GM23338 (cell line): ENCODE measurements around the gene GPRASP3. TPM values are rescaled to one million over a fixed set of nuclear protein-coding genes. Genes with fewer than 3 reads are reported as not detected.

Experiments
- ATAC-seq: fragments of 200-7000 bp; cut with Tn5 transposase; 3 replicates; pipeline ENCODE4 v1.9.1; 2020
- DNase-seq: peaks from one replicate; pipeline ENCODE4 v3.0.0-alpha.2; 2015; ENCODE audit warnings: low spot score
- H2AFZ ChIP-seq: fragments of 200-600 bp; sonication (generic); 2 replicates; pipeline ENCODE4 v1.8.0; 2016; ENCODE audit warnings: antibody characterized with exemption, mild to moderate bottlenecking, moderate library complexity
- H3F3A ChIP-seq: fragments of 200-600 bp; sonication (generic); replicated peaks from 2 replicates; pipeline ENCODE4 v1.8.0; 2017; ENCODE audit warnings: antibody characterized with exemption, mixed run types, low read depth
- H3K27ac ChIP-seq: fragments of 200-600 bp; sonication (generic); 2 replicates; pipeline ENCODE4 v1.6.1; 2016; ENCODE audit warnings: low read depth
- H3K27me3 ChIP-seq: fragments of 200-600 bp; sonication (generic); 2 replicates; pipeline ENCODE4 v1.8.0; 2016; ENCODE audit warnings: mild to moderate bottlenecking, mixed run types, moderate library complexity; ENCODE audit not compliant: insufficient read depth
- H3K36me3 ChIP-seq: fragments of 200-600 bp; sonication (generic); 2 replicates; pipeline ENCODE4 v1.8.0; 2016; ENCODE audit warnings: mild to moderate bottlenecking; ENCODE audit not compliant: insufficient read depth
- H3K4me1 ChIP-seq: fragments of 200-600 bp; sonication (generic); 2 replicates; pipeline ENCODE4 v1.8.0; 2016; ENCODE audit warnings: mild to moderate bottlenecking, moderate library complexity; ENCODE audit not compliant: insufficient read depth
- H3K4me2 ChIP-seq: fragments of 200-600 bp; sonication (generic); 2 replicates; pipeline ENCODE4 v1.7.1; 2017; ENCODE audit warnings: mixed run types
- H3K4me3 ChIP-seq: fragments of 200-600 bp; sonication (generic); 2 replicates; pipeline ENCODE4 v1.6.1; 2016; ENCODE audit warnings: mixed run types
- H3K79me2 ChIP-seq: fragments of 200-600 bp; sonication (generic); replicated peaks from 2 replicates; pipeline ENCODE4 v1.8.0; 2017; ENCODE audit warnings: mild to moderate bottlenecking; ENCODE audit not compliant: insufficient read depth
- H3K9me2 ChIP-seq: fragments of 200-600 bp; sonication (generic); 2 replicates; pipeline ENCODE4 v1.8.0; 2017; ENCODE audit not compliant: insufficient read depth
- H4K20me1 ChIP-seq: fragments of 200-600 bp; sonication (generic); replicated peaks from 2 replicates; pipeline ENCODE4 v1.8.0; 2017; ENCODE audit warnings: mild to moderate bottlenecking; ENCODE audit not compliant: insufficient read depth
- H3K27ac Mint-ChIP-seq: 2 replicates; pipeline ENCODE4 v1.8.0; 2020; ENCODE audit warnings: inconsistent platforms, mild to moderate bottlenecking, moderate library complexity, mixed read lengths
- H3K27me3 Mint-ChIP-seq: 3 replicates; pipeline ENCODE4 v1.8.0; 2022; ENCODE audit warnings: low read depth, mild to moderate bottlenecking, moderate library complexity, mixed read lengths, inconsistent platforms; ENCODE audit not compliant: insufficient read depth, poor library complexity
- H3K36me3 Mint-ChIP-seq: 3 replicates; pipeline ENCODE4 v1.8.0; 2021; ENCODE audit warnings: low read depth, mild to moderate bottlenecking, inconsistent platforms, moderate library complexity, mixed read lengths
- H3K4me1 Mint-ChIP-seq: 3 replicates; pipeline ENCODE4 v1.8.0; 2020; ENCODE audit warnings: mild to moderate bottlenecking, inconsistent platforms, mixed read lengths
- H3K4me3 Mint-ChIP-seq: 3 replicates; pipeline ENCODE4 v1.8.0; 2021; ENCODE audit warnings: moderate library complexity, mild to moderate bottlenecking, inconsistent platforms, mixed read lengths
- H3K9me3 Mint-ChIP-seq: 3 replicates; pipeline ENCODE4 v1.8.0; 2020; ENCODE audit warnings: moderate library complexity, mild to moderate bottlenecking, inconsistent platforms, mixed read lengths
- CREB1 ChIP-seq: fragments of 250-450 bp; sonication (Bioruptor Pico); IDR thresholded peaks from 2 replicates; pipeline ENCODE4 v1.5.0; 2020; ENCODE audit warnings: low read depth, mild to moderate bottlenecking, moderate library complexity
- EZH2 ChIP-seq: fragments of 200-600 bp; sonication (generic); IDR thresholded peaks from one replicate; pipeline ENCODE4 v1.8.0; 2017; ENCODE audit warnings: antibody characterized with exemption, mild to moderate bottlenecking, low read depth; ENCODE audit not compliant: unreplicated experiment
- EZH2phosphoT487 ChIP-seq: fragments of 200-600 bp; sonication (generic); IDR thresholded peaks from one replicate; pipeline ENCODE4 v1.8.1; 2018; ENCODE audit warnings: antibody characterized with exemption; ENCODE audit not compliant: unreplicated experiment
- JUNB ChIP-seq: IDR thresholded peaks from one replicate; pipeline ENCODE4 v1.6.1; 2016; ENCODE audit warnings: antibody characterized with exemption; ENCODE audit not compliant: unreplicated experiment
- NANOG ChIP-seq: IDR thresholded peaks from 2 replicates; pipeline ENCODE4 v1.6.1; 2016; ENCODE audit warnings: antibody characterized with exemption, borderline replicate concordance
- POLR2AphosphoS5 ChIP-seq: IDR thresholded peaks from 2 replicates; pipeline ENCODE4 v1.6.1; 2016; ENCODE audit warnings: antibody characterized with exemption, low read depth
- STAT1 ChIP-seq: IDR thresholded peaks from one replicate; pipeline ENCODE4 v1.6.1; 2016; ENCODE audit warnings: antibody characterized with exemption; ENCODE audit not compliant: unreplicated experiment
- ZNF114 ChIP-seq: fragments of 250-450 bp; sonication (Bioruptor Pico); IDR thresholded peaks from 2 replicates; pipeline ENCODE4 v1.5.0; 2020; ENCODE audit warnings: mild to moderate bottlenecking, moderate library complexity
- ZNF331 ChIP-seq: fragments of 250-450 bp; sonication (Bioruptor Pico); IDR thresholded peaks from 2 replicates; pipeline ENCODE4 v1.5.0; 2020; ENCODE audit warnings: low read depth, mild to moderate bottlenecking, moderate library complexity
- polyA plus RNA-seq: library from polyadenylated mRNA; unstranded; fragments of >200 nt; fragmentation: Nextera tagmentation; extraction: Ambion mirVana; gene quantifications from 2 replicates; pipeline ENCODE4 v1.2.1, GENCODE V29; 2016
- total RNA-seq: library from RNA; depleted of rRNA; stranded (reverse); fragments of >200 nt; shearing (Covaris generic); gene quantifications from 2 replicates; pipeline ENCODE4 v1.2.3, GENCODE V29; 2014
- TF ChIP-seq, protein P1 (sequence below): IDR thresholded peaks from 2 replicates; pipeline ENCODE4 v1.6.1; 2016; ENCODE audit warnings: antibody characterized with exemption
- TF ChIP-seq, protein P2 (sequence below), 2 experiments: fragments of 200-600 bp in 1 of 2; sonication (generic) in 1 of 2; conservative IDR thresholded peaks; 2 replicates each; pipeline versions ENCODE4 v1.5.1 to v1.6.1; 2016 to 2017; ENCODE audit warnings: antibody characterized with exemption in 2 of 2, low read depth in 2 of 2, mild to moderate bottlenecking in 2 of 2, moderate library complexity in 1 of 2
- TF ChIP-seq, protein P3 (sequence below): fragments of 250-450 bp; sonication (Bioruptor Pico); IDR thresholded peaks from 2 replicates; pipeline ENCODE4 v1.5.0; 2020; ENCODE audit warnings: mild to moderate bottlenecking, moderate library complexity
- TF ChIP-seq, protein P4 (sequence below): IDR thresholded peaks from one replicate; pipeline ENCODE4 v1.6.1; 2018; ENCODE audit warnings: antibody characterized with exemption; ENCODE audit not compliant: unreplicated experiment

The GPRASP3 gene
- total and polyA plus RNA-seq, 2 experiments from 2014 or later: 7.9 to 18.2 TPM

DNA sequence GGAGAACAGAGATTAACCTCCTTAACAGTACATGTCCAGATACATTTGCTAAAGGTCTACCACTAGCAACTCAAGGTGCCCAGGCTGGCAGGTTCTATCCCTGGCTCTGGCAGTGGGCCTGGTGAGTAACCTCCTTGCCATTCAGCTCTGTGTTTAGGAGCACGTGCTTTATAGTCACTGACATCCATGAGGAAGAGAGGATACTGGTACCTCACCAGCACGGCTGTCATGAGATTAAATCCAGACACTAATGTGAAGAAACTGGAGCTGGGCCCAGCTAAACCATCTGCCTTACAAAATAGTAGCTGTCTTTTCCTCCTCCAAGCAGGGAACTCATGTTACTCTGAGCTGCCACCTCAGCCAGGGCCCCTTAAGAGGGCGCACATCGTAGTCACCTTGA is 45.3 kb downstream of the GPRASP3 start:
- Mint-ChIP-seq H3K27me3 (peaks cover 4% of the 10 kb centered on the region), H3K27ac (no peak overlapping the region), H3K36me3 (no peaks in the 10 kb centered on the region), H3K9me3 (no peaks in the 10 kb centered on the region), H3K4me3 (no peak overlapping the region), H3K4me1 (peaks cover 4% of the 10 kb centered on the region; the same call in 1 of the 3 replicates)
- ATAC-seq: no peak
- H3K79me2 ChIP-seq: peaks cover 15% of the 10 kb centered on the region
- no peaks in the 10 kb centered on the region for H3K9me2 ChIP-seq
- H3K27me3 ChIP-seq: no peaks in the 10 kb centered on the region
- H4K20me1 ChIP-seq: no peaks in the 10 kb centered on the region
- no peaks in the 10 kb centered on the region for H3F3A ChIP-seq
- no peak overlapping the region for H3K4me2 ChIP-seq
- no peak overlapping the region for H3K27ac ChIP-seq
- no peak overlapping the region for H2AFZ ChIP-seq
- H3K36me3 ChIP-seq: no peaks in the 10 kb centered on the region
- no peak for DNase-seq
- no peak overlapping the region for H3K4me3 ChIP-seq
- no peaks in the 10 kb centered on the region; the same call in 1 of the 2 replicates for H3K4me1 ChIP-seq
- TF ChIP-seq, protein P1, sequence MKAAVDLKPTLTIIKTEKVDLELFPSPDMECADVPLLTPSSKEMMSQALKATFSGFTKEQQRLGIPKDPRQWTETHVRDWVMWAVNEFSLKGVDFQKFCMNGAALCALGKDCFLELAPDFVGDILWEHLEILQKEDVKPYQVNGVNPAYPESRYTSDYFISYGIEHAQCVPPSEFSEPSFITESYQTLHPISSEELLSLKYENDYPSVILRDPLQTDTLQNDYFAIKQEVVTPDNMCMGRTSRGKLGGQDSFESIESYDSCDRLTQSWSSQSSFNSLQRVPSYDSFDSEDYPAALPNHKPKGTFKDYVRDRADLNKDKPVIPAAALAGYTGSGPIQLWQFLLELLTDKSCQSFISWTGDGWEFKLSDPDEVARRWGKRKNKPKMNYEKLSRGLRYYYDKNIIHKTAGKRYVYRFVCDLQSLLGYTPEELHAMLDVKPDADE: no peak
- no peak for TF ChIP-seq EZH2phosphoT487
- TF ChIP-seq, protein P2, sequence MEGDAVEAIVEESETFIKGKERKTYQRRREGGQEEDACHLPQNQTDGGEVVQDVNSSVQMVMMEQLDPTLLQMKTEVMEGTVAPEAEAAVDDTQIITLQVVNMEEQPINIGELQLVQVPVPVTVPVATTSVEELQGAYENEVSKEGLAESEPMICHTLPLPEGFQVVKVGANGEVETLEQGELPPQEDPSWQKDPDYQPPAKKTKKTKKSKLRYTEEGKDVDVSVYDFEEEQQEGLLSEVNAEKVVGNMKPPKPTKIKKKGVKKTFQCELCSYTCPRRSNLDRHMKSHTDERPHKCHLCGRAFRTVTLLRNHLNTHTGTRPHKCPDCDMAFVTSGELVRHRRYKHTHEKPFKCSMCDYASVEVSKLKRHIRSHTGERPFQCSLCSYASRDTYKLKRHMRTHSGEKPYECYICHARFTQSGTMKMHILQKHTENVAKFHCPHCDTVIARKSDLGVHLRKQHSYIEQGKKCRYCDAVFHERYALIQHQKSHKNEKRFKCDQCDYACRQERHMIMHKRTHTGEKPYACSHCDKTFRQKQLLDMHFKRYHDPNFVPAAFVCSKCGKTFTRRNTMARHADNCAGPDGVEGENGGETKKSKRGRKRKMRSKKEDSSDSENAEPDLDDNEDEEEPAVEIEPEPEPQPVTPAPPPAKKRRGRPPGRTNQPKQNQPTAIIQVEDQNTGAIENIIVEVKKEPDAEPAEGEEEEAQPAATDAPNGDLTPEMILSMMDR (conservative IDR thresholded peaks at IDR 0.05; ENCODE audit: low read depth in 2 of 2): no peak
- TF ChIP-seq ZNF114 (CRISPR knock-in tag): no peak
- TF ChIP-seq NANOG: no peak
- no peak for TF ChIP-seq CREB1 (CRISPR knock-in tag)
- TF ChIP-seq STAT1: no peak
- TF ChIP-seq POLR2AphosphoS5: no peak
- TF ChIP-seq, protein P3, sequence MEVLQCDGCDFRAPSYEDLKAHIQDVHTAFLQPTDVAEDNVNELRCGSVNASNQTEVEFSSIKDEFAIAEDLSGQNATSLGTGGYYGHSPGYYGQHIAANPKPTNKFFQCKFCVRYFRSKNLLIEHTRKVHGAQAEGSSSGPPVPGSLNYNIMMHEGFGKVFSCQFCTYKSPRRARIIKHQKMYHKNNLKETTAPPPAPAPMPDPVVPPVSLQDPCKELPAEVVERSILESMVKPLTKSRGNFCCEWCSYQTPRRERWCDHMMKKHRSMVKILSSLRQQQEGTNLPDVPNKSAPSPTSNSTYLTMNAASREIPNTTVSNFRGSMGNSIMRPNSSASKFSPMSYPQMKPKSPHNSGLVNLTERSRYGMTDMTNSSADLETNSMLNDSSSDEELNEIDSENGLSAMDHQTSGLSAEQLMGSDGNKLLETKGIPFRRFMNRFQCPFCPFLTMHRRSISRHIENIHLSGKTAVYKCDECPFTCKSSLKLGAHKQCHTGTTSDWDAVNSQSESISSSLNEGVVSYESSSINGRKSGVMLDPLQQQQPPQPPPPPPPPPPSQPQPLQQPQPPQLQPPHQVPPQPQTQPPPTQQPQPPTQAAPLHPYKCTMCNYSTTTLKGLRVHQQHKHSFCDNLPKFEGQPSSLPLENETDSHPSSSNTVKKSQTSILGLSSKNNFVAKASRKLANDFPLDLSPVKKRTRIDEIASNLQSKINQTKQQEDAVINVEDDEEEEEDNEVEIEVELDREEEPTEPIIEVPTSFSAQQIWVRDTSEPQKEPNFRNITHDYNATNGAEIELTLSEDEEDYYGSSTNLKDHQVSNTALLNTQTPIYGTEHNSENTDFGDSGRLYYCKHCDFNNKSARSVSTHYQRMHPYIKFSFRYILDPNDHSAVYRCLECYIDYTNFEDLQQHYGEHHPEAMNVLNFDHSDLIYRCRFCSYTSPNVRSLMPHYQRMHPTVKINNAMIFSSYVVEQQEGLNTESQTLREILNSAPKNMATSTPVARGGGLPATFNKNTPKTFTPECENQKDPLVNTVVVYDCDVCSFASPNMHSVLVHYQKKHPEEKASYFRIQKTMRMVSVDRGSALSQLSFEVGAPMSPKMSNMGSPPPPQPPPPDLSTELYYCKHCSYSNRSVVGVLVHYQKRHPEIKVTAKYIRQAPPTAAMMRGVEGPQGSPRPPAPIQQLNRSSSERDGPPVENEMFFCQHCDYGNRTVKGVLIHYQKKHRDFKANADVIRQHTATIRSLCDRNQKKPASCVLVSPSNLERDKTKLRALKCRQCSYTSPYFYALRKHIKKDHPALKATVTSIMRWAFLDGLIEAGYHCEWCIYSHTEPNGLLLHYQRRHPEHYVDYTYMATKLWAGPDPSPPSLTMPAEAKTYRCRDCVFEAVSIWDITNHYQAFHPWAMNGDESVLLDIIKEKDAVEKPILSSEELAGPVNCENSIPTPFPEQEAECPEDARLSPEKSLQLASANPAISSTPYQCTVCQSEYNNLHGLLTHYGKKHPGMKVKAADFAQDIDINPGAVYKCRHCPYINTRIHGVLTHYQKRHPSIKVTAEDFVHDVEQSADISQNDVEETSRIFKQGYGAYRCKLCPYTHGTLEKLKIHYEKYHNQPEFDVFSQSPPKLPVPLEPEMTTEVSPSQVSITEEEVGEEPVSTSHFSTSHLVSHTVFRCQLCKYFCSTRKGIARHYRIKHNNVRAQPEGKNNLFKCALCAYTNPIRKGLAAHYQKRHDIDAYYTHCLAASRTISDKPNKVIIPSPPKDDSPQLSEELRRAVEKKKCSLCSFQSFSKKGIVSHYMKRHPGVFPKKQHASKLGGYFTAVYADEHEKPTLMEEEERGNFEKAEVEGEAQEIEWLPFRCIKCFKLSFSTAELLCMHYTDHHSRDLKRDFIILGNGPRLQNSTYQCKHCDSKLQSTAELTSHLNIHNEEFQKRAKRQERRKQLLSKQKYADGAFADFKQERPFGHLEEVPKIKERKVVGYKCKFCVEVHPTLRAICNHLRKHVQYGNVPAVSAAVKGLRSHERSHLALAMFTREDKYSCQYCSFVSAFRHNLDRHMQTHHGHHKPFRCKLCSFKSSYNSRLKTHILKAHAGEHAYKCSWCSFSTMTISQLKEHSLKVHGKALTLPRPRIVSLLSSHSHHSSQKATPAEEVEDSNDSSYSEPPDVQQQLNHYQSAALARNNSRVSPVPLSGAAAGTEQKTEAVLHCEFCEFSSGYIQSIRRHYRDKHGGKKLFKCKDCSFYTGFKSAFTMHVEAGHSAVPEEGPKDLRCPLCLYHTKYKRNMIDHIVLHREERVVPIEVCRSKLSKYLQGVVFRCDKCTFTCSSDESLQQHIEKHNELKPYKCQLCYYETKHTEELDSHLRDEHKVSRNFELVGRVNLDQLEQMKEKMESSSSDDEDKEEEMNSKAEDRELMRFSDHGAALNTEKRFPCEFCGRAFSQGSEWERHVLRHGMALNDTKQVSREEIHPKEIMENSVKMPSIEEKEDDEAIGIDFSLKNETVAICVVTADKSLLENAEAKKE: no peak
- no peak for TF ChIP-seq EZH2
- TF ChIP-seq, protein P4, sequence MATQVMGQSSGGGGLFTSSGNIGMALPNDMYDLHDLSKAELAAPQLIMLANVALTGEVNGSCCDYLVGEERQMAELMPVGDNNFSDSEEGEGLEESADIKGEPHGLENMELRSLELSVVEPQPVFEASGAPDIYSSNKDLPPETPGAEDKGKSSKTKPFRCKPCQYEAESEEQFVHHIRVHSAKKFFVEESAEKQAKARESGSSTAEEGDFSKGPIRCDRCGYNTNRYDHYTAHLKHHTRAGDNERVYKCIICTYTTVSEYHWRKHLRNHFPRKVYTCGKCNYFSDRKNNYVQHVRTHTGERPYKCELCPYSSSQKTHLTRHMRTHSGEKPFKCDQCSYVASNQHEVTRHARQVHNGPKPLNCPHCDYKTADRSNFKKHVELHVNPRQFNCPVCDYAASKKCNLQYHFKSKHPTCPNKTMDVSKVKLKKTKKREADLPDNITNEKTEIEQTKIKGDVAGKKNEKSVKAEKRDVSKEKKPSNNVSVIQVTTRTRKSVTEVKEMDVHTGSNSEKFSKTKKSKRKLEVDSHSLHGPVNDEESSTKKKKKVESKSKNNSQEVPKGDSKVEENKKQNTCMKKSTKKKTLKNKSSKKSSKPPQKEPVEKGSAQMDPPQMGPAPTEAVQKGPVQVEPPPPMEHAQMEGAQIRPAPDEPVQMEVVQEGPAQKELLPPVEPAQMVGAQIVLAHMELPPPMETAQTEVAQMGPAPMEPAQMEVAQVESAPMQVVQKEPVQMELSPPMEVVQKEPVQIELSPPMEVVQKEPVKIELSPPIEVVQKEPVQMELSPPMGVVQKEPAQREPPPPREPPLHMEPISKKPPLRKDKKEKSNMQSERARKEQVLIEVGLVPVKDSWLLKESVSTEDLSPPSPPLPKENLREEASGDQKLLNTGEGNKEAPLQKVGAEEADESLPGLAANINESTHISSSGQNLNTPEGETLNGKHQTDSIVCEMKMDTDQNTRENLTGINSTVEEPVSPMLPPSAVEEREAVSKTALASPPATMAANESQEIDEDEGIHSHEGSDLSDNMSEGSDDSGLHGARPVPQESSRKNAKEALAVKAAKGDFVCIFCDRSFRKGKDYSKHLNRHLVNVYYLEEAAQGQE: no peak
- no peak for TF ChIP-seq ZNF331 (CRISPR knock-in tag)
- TF ChIP-seq JUNB: no peak
